ENCODE measurements around the gene DPH3. TPM values are rescaled to one million over a fixed set of nuclear protein-coding genes. Genes with fewer than 3 reads are reported as not detected.

Gene DPH3
- total RNA-seq, 1 experiment from 2014 or later = 16.2 TPM

DNA sequence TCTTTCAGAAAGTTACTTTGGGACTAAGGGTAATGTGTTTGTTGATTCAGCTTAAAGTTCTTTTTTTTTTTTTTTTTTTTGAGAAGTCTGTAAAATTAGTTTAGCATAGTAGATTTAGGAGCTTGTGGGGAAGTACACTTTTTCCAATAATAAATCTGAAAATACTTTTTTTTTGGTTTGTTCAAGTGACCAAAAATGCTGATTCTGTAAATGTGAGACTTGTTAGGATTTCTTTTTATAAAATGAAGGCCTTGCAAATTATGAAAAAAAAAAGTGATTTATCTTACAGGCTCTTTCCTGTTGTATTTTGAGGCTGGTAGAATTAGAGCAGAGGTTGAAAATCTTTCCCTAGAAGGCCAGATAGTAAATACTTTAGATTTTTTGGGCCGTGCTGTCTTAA is 7.8 kb upstream of the DPH3 start:
- Histone ChIP-seq H3K27me3 (ENCODE audit: insufficient read depth, low read depth) (no peaks in the 10 kb centered on the region), H3K79me2 (ENCODE audit: low read depth) (peaks cover 12% of the 10 kb centered on the region), H3K4me2 (no peak overlapping the region), H4K20me1 (ENCODE audit: insufficient read depth) (no peaks in the 10 kb centered on the region; the same call in none of the 2 replicates), H3K36me3 (ENCODE audit: low read depth) (peaks cover 17% of the 10 kb centered on the region), H3K9me2 (ENCODE audit: insufficient read depth) (no peaks in the 10 kb centered on the region), H3K4me1 (replicated peaks; ENCODE audit: insufficient read depth) (peaks cover 4% of the 10 kb centered on the region; the same call in 1 of the 2 replicates), H2AFZ (no peak overlapping the region), H3K9me3 (ENCODE audit: insufficient read depth, low read depth) (no peaks in the 10 kb centered on the region), H3K4me3 (no peak overlapping the region), H3K27ac (no peak overlapping the region), H3F3A (ENCODE audit: insufficient read depth, low read depth) (no peaks in the 10 kb centered on the region)
- TF ChIP-seq EZH2 (IDR thresholded peaks at IDR 0.05; ENCODE audit: low read depth) = no peak
- POLR2A ChIA-PET (ENCODE audit: unreplicated experiment) = no interaction called here
- CTCF ChIA-PET = interaction anchor here (0.6 to 0.7 kb wide), 2 partner anchors 18 to 1065 kb away, joined by 3 to 6 read pairs; no protein-coding TSS in a partner anchor
- DNase-seq = no peak
- no TSS peak for BruUV-seq (replicated peaks)
- intact Hi-C loops (cut with micrococcal nuclease; ENCODE audit: unreplicated experiment) = no loop called here

DNA sequence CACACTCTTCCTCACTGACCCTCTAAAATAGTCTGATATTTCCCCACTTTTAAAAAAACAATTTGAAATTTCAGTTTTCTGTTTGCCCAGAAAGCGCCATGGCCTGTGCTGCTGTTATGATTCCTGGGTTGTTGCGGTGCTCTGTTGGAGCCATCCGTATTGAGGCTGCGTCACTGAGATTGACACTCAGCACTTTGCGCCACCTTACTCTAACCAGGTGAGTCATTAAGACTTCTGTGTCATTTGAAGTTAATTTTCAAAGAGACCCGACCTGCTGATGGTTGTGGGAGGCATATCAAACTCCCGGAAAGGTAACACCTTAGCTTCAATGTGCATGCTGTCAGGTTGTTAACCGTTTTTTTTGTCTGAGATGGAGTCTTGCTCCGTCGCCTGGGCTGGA is 6.1 kb upstream of the DPH3 start:
- H3K4me3 ChIP-seq = no peak overlapping the region
- H3K27me3 ChIP-seq (ENCODE audit: insufficient read depth, low read depth) = no peaks in the 10 kb centered on the region
- no peak overlapping the region for H3K4me2 ChIP-seq
- H3K9me3 ChIP-seq (ENCODE audit: insufficient read depth, low read depth) = no peaks in the 10 kb centered on the region
- no peaks in the 10 kb centered on the region; the same call in none of the 2 replicates for H4K20me1 ChIP-seq (ENCODE audit: insufficient read depth)
- BruUV-seq (replicated peaks) = no TSS peak
- no peak overlapping the region for H2AFZ ChIP-seq
- peaks cover 21% of the 10 kb centered on the region for H3K4me1 ChIP-seq (replicated peaks; ENCODE audit: insufficient read depth)
- peaks cover 29% of the 10 kb centered on the region for H3K79me2 ChIP-seq (ENCODE audit: low read depth)
- TF ChIP-seq EZH2 (IDR thresholded peaks at IDR 0.05; ENCODE audit: low read depth) = no peak
- TF ChIP-seq, protein P1, sequence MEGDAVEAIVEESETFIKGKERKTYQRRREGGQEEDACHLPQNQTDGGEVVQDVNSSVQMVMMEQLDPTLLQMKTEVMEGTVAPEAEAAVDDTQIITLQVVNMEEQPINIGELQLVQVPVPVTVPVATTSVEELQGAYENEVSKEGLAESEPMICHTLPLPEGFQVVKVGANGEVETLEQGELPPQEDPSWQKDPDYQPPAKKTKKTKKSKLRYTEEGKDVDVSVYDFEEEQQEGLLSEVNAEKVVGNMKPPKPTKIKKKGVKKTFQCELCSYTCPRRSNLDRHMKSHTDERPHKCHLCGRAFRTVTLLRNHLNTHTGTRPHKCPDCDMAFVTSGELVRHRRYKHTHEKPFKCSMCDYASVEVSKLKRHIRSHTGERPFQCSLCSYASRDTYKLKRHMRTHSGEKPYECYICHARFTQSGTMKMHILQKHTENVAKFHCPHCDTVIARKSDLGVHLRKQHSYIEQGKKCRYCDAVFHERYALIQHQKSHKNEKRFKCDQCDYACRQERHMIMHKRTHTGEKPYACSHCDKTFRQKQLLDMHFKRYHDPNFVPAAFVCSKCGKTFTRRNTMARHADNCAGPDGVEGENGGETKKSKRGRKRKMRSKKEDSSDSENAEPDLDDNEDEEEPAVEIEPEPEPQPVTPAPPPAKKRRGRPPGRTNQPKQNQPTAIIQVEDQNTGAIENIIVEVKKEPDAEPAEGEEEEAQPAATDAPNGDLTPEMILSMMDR (conservative IDR thresholded peaks at IDR 0.05) = no peak
- intact Hi-C loops (cut with micrococcal nuclease; ENCODE audit: unreplicated experiment) = no loop called here
- H3K27ac ChIP-seq = no peak overlapping the region
- DNase-seq = no peak
- peaks cover 17% of the 10 kb centered on the region for H3K36me3 ChIP-seq (ENCODE audit: low read depth)
- ChIA-PET CTCF (no interaction called here), POLR2A (ENCODE audit: unreplicated experiment) (no interaction called here)
- H3K9me2 ChIP-seq (ENCODE audit: insufficient read depth) = no peaks in the 10 kb centered on the region
- H3F3A ChIP-seq (ENCODE audit: insufficient read depth, low read depth) = no peaks in the 10 kb centered on the region

DNA sequence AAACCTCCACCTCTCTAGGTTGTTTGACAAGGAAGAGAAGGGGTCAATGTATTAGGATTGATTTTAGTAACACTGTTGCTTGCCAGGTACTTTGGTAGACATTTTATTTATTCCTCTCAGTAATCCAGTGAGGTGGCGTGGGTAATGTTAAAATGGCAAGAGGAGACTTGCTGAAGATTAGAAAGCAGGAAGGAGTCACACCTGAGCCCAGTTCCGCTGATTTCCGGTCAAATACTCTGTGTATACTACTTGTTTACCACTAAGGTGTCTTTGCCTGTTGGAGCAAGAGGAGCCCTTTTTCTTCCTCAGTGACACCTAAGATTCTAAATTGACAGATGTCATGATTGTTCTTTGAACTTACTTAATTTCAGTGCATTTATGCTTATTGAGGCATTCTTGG is 2.0 kb upstream of the DPH3 start:
- intact Hi-C loops (cut with micrococcal nuclease; ENCODE audit: unreplicated experiment) = loop anchor here (5.0 kb wide), 2 partner anchors 286 to 634 kb away; no protein-coding TSS in a partner anchor
- no peak overlapping the region for H2AFZ ChIP-seq
- H3K4me1 ChIP-seq (replicated peaks; ENCODE audit: insufficient read depth) = peaks cover 33% of the 10 kb centered on the region
- H3K4me3 ChIP-seq = peak overlapping the region; percentile 98; the same call in 1 of the 2 replicates
- CTCF ChIA-PET = interaction anchor here (0.6 kb wide), 1 partner anchor 36 kb away, joined by 5 read pairs; no protein-coding TSS in a partner anchor
- no peaks in the 10 kb centered on the region for H3K9me3 ChIP-seq (ENCODE audit: insufficient read depth, low read depth)
- peaks cover 64% of the 10 kb centered on the region for H3K79me2 ChIP-seq (ENCODE audit: low read depth)
- no TSS peak for BruUV-seq (replicated peaks)
- no peak for DNase-seq
- no peak for TF ChIP-seq EZH2 (IDR thresholded peaks at IDR 0.05; ENCODE audit: low read depth)
- TF ChIP-seq, protein P1 (conservative IDR thresholded peaks at IDR 0.05) = no peak
- H3K36me3 ChIP-seq (ENCODE audit: low read depth) = 0 out of 2 replicates have a peak, but pooled peaks cover 15% of the 10 kb centered on the region
- no peaks in the 10 kb centered on the region; the same call in 1 of the 2 replicates for H4K20me1 ChIP-seq (ENCODE audit: insufficient read depth)
- H3F3A ChIP-seq (ENCODE audit: insufficient read depth, low read depth) = no peaks in the 10 kb centered on the region
- no peaks in the 10 kb centered on the region for H3K9me2 ChIP-seq (ENCODE audit: insufficient read depth)
- peak overlapping the region; percentile 95 for H3K4me2 ChIP-seq
- no peak overlapping the region for H3K27ac ChIP-seq
- POLR2A ChIA-PET (ENCODE audit: unreplicated experiment) = no interaction called here
- H3K27me3 ChIP-seq (ENCODE audit: insufficient read depth, low read depth) = no peaks in the 10 kb centered on the region

All from PC-9 (cell line).